CD4-positive, alpha-beta T cell treated with Interleukin-21 for 1 hour (primary cell): ENCODE results near the gene MAB21L3.

ENCODE experiments used
- DNase-seq: peaks from one replicate; pipeline ENCODE4 v3.0.0-alpha.2; 2020

The MAB21L3 gene

GRCh38 chr1:116166655-116167054 lies 55.5 kb downstream of the MAB21L3 start:
- DNase-seq: no peak

- no peak for DNase-seq
Observed at GRCh38 chr1:116167625-116168276, 56.6 kb downstream of the MAB21L3 start.

- DNase-seq: peak; percentile 85
Observed at GRCh38 chr1:116168277-116169032, 57.3 kb downstream of the MAB21L3 start.

- DNase-seq: no peak
Observed at GRCh38 chr1:116169898-116170297, 58.7 kb downstream of the MAB21L3 start.

GRCh38 chr1:116170721-116171589 lies 59.8 kb downstream of the MAB21L3 start:
- no peak for DNase-seq

- no peak for DNase-seq
Observed at GRCh38 chr1:116172666-116173065, 61.5 kb downstream of the MAB21L3 start.

- no peak for DNase-seq
Observed at GRCh38 chr1:116175611-116176010, 64.4 kb downstream of the MAB21L3 start.

- DNase-seq: no peak
Observed at GRCh38 chr1:116176306-116176789, 65.1 kb downstream of the MAB21L3 start.

- no peak for DNase-seq
Observed at GRCh38 chr1:116177861-116178260, 66.7 kb downstream of the MAB21L3 start.

- DNase-seq: no peak
Observed at GRCh38 chr1:116178837-116179236, 67.6 kb downstream of the MAB21L3 start.

- DNase-seq: no peak
Observed at GRCh38 chr1:116179419-116179818, 68.2 kb downstream of the MAB21L3 start.

- DNase-seq: no peak
Observed at GRCh38 chr1:116179964-116180363, 68.8 kb downstream of the MAB21L3 start.

- DNase-seq: no peak
Observed at GRCh38 chr1:116182019-116182714, 71.0 kb downstream of the MAB21L3 start.
